ENCODE results near the gene ZNF428.

GRCh38 chr19:43578787-43579186 is 40.6 kb downstream of the ZNF428 start:
- TF ChIP-seq CTCF (IDR thresholded peaks at IDR 0.05) (no peak), EP300 (IDR thresholded peaks at IDR 0.05) (no peak), POLR2AphosphoS5 (IDR thresholded peaks at IDR 0.05) (no peak)

Measured in sigmoid colon (tissue), 4 donors.